ENCODE data around the gene KCNMA1.

GRCh38 chr10:77163670-77164348, 473.8 kb downstream of the KCNMA1 start:
- TF ChIP-seq CTCF (IDR thresholded peaks at IDR 0.05) (no peak), POLR2AphosphoS5 (IDR thresholded peaks at IDR 0.05) (no peak), POLR2A (IDR thresholded peaks at IDR 0.05) (no peak)
